ENCODE measurements around the gene CRNN.
A peak's percentile ranks its signal among the peaks of the same experiment; 100 is the strongest.

The CRNN gene

DNA sequence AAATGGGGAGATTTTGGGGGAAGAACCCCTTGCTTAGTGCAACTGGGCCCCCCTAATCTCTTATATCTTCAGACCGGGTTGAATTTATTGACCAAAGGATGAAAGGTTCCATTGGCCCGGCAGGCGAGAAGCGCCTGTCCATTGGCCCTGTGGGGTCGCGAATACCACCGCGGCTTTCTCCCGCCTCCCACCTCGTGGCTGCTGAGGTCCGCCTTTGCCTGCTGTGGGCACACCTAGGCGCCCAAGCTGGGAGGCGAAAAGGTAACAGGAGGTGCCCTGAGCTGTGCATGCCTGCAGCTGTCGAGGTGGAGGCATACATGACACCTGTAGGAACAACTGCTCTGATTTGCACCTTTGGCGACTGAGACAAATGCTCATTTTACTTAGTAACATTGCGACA lies 33.1 kb downstream of the CRNN start:
- H3K9me3 ChIP-seq (ENCODE audit: severe bottlenecking), result no peaks in the 10 kb centered on the region
- DNase-seq (ENCODE audit: low spot score), result no peak
- H3K36me3 ChIP-seq (ENCODE audit: low read depth), result no peaks in the 10 kb centered on the region
- ATAC-seq (ENCODE audit: low read depth), result no peak
- TF ChIP-seq, protein P1, sequence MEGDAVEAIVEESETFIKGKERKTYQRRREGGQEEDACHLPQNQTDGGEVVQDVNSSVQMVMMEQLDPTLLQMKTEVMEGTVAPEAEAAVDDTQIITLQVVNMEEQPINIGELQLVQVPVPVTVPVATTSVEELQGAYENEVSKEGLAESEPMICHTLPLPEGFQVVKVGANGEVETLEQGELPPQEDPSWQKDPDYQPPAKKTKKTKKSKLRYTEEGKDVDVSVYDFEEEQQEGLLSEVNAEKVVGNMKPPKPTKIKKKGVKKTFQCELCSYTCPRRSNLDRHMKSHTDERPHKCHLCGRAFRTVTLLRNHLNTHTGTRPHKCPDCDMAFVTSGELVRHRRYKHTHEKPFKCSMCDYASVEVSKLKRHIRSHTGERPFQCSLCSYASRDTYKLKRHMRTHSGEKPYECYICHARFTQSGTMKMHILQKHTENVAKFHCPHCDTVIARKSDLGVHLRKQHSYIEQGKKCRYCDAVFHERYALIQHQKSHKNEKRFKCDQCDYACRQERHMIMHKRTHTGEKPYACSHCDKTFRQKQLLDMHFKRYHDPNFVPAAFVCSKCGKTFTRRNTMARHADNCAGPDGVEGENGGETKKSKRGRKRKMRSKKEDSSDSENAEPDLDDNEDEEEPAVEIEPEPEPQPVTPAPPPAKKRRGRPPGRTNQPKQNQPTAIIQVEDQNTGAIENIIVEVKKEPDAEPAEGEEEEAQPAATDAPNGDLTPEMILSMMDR (IDR thresholded peaks at IDR 0.05; ENCODE audit: poor library complexity, severe bottlenecking), result no peak
- no peaks in the 10 kb centered on the region for H3K4me1 ChIP-seq (ENCODE audit: insufficient read depth, poor library complexity, severe bottlenecking)
- H3K4me3 ChIP-seq (ENCODE audit: severe bottlenecking), result no peak overlapping the region
- no peak overlapping the region for H3K27ac ChIP-seq (ENCODE audit: poor library complexity, severe bottlenecking)
- no peaks in the 10 kb centered on the region for H3K27me3 ChIP-seq (ENCODE audit: insufficient read depth, poor library complexity, severe bottlenecking)

DNA sequence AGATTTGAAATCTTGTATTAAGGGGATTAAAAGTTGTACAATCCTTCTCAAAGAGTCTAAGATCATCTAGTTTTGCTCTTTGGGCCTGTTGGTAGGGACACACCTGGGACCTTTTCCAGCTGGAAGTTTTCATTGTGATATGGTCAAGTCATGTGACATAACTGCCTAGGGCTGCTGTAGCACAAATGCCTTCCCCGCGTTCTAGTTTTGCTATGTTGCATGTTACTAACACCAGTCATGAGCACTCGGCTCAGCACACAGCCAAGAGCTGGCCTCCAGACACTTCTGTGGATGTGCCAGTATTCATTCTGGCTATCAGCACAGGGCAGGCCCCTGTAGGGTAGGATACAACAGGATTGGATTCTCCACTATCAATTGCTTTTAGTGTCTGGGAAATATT lies 39.6 kb downstream of the CRNN start:
- H3K9me3 ChIP-seq (ENCODE audit: severe bottlenecking), result peaks cover under 1% of the 10 kb centered on the region
- ATAC-seq (ENCODE audit: low read depth), result no peak
- no peak for DNase-seq (ENCODE audit: low spot score)
- TF ChIP-seq, protein P1 (IDR thresholded peaks at IDR 0.05; ENCODE audit: poor library complexity, severe bottlenecking), result no peak
- peaks cover 6% of the 10 kb centered on the region for H3K27me3 ChIP-seq (ENCODE audit: insufficient read depth, poor library complexity, severe bottlenecking)
- H3K4me1 ChIP-seq (ENCODE audit: insufficient read depth, poor library complexity, severe bottlenecking), result no peaks in the 10 kb centered on the region
- H3K4me3 ChIP-seq (ENCODE audit: severe bottlenecking), result no peak overlapping the region
- H3K27ac ChIP-seq (ENCODE audit: poor library complexity, severe bottlenecking), result no peak overlapping the region
- H3K36me3 ChIP-seq (ENCODE audit: low read depth), result no peaks in the 10 kb centered on the region

GRCh38 chr1:152372672-152373071 lies 41.4 kb downstream of the CRNN start:
- TF ChIP-seq, protein P1 (IDR thresholded peaks at IDR 0.05; ENCODE audit: poor library complexity, severe bottlenecking), result no peak
- H3K36me3 ChIP-seq (ENCODE audit: low read depth), result no peaks in the 10 kb centered on the region
- H3K9me3 ChIP-seq (ENCODE audit: severe bottlenecking), result peaks cover 6% of the 10 kb centered on the region
- H3K4me3 ChIP-seq (ENCODE audit: severe bottlenecking), result no peak overlapping the region
- no peaks in the 10 kb centered on the region for H3K4me1 ChIP-seq (ENCODE audit: insufficient read depth, poor library complexity, severe bottlenecking)
- ATAC-seq (ENCODE audit: low read depth) (no peak), DNase-seq (ENCODE audit: low spot score) (no peak)
- H3K27ac ChIP-seq (ENCODE audit: poor library complexity, severe bottlenecking), result no peak overlapping the region
- peaks cover 6% of the 10 kb centered on the region for H3K27me3 ChIP-seq (ENCODE audit: insufficient read depth, poor library complexity, severe bottlenecking)

GRCh38 chr1:152367436-152367835 lies 46.6 kb downstream of the CRNN start:
- Histone ChIP-seq H3K4me3 (ENCODE audit: severe bottlenecking) (no peak overlapping the region), H3K9me3 (ENCODE audit: severe bottlenecking) (peaks cover 6% of the 10 kb centered on the region), H3K36me3 (ENCODE audit: low read depth) (no peaks in the 10 kb centered on the region), H3K27ac (ENCODE audit: poor library complexity, severe bottlenecking) (no peak overlapping the region), H3K4me1 (ENCODE audit: insufficient read depth, poor library complexity, severe bottlenecking) (no peaks in the 10 kb centered on the region), H3K27me3 (ENCODE audit: insufficient read depth, poor library complexity, severe bottlenecking) (peaks cover 6% of the 10 kb centered on the region)
- ATAC-seq (ENCODE audit: low read depth) (peak; percentile 50; the same call in 2 of the 3 replicates), DNase-seq (ENCODE audit: low spot score) (no peak)
- TF ChIP-seq, protein P1 (IDR thresholded peaks at IDR 0.05; ENCODE audit: poor library complexity, severe bottlenecking), result no peak

DNA sequence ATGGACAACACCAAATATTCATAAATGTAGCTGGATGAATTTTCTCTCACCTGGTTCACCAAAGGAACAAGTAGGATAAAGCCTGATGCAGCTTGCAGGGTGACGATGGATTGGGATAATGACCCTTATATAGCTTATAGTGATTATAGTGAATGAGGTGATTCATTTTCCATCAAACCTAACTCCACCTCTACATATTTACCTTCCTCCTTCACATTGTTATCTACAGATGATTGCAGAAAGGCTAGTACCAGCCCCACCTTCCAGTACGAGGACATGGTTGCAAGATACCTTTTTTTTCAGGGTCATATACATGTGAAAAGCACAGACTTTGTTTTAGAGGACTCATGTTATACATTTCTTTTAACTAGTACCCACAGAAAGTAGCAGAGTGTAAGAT lies 54.2 kb downstream of the CRNN start, which contains the start of gene FLG2:
Gene FLG2, minus strand, starts transcription at position 101 of the 400 bp plus-strand sequence. CDS start 1,122 bp downstream, outside the sequence.
- DNase-seq (ENCODE audit: low spot score), result no peak
- Histone ChIP-seq H3K27me3 (ENCODE audit: insufficient read depth, poor library complexity, severe bottlenecking) (peaks cover 2% of the 10 kb centered on the region), H3K27ac (ENCODE audit: poor library complexity, severe bottlenecking) (no peak within 1 kb of the TSS), H3K4me3 (ENCODE audit: severe bottlenecking) (no peak within 1 kb of the TSS), H3K36me3 (ENCODE audit: low read depth) (no peaks in the 10 kb centered on the region), H3K4me1 (ENCODE audit: insufficient read depth, poor library complexity, severe bottlenecking) (no peaks in the 10 kb centered on the region), H3K9me3 (ENCODE audit: severe bottlenecking) (no peaks in the 10 kb centered on the region)
- ATAC-seq (ENCODE audit: low read depth), result no peak
- TF ChIP-seq, protein P1 (IDR thresholded peaks at IDR 0.05; ENCODE audit: poor library complexity, severe bottlenecking), result no peak

Data from RWPE2 (cell line).